GM18951 (cell line): ENCODE measurements around the gene PRR5.

Experiments used
- POLR2A ChIP-seq: IDR thresholded peaks from 4 replicates; pipeline ENCODE4 v1.6.1; 2011; ENCODE audit warnings: mild to moderate bottlenecking; ENCODE audit not compliant: insufficient read length, insufficient read depth; ENCODE audit errors: extremely low read depth
- in situ Hi-C: fragments of 300-500 bp; cut with MboI; formaldehyde crosslinking; loops from one replicate; pipeline ENCODE4 v1.12.0; 2022; ENCODE audit warnings: low sequenced_read_pairs, mixed read lengths, inconsistent platforms; ENCODE audit not compliant: unreplicated experiment

The PRR5 gene

DNA sequence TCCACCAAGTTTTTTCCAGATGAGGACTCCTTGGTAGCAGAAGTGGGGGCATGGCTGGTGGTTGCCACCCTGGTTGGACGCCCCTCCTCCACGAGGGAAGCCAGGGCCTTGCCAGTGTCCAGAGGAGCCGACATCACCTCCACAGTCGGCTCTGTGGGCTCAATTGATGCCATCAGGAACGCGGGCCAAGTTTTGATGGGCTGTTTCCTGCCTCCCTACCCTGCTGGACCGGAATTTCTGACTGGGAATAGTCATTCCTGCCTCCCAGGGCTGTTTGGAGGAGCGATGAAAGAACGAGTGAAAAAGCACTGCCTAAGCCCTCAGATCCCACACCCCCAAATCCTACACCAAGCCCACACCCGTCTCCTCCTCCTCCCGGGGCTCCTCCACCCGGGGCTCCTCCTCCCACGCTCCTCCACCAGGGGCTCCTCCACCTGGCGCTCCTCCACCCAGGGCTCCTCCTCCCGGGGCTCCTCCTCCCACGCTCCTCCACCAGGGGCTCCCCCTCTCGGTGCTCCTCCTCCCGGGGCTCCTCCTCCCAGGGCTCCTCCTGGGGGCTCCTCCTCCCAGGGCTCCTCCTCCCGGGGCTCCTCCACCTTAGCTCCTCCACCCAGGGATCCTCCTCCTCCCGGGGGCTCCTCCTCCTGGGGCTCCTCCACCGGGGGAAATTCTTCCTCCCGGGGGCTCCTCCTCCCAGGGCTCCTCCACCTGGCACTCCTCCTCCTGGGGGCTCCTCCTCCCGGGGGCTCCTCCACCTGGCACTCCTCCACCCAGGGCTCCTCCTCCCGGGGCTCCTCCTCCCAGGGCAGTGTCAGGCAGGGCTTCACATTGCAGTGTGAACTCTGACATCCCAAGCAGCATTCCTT is 10.0 kb upstream of the PRR5 start:
- no peak for TF ChIP-seq POLR2A

GRCh38 chr22:44692662-44693007 is 9.4 kb upstream of the PRR5 start:
- TF ChIP-seq POLR2A: no peak
- in situ Hi-C loops: no loop called here

More for the DNA sequence above, 10.0 kb upstream of the PRR5 start:
- in situ Hi-C loops: no loop called here

DNA sequence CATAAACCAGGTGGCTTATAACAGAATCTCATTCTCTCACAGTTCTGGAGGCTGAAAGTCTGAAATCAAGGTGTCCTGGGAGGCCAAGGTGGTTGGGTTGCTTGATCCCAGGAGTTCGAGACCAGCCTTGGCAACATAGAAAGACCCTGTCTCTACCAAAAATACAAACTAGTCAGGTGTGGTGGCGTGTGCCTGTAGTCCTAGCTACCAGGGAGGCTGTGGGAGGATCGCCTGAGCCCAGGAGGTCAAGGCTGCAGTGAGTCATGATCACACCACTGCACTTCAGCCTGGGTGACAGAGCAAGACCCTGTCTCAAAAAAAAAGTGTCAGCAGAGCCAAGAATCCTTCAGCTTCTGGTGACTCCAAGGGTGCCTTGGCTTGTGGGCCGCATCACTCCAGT is 8.9 kb upstream of the PRR5 start:
- TF ChIP-seq POLR2A: no peak
- in situ Hi-C loops: no loop called here

DNA sequence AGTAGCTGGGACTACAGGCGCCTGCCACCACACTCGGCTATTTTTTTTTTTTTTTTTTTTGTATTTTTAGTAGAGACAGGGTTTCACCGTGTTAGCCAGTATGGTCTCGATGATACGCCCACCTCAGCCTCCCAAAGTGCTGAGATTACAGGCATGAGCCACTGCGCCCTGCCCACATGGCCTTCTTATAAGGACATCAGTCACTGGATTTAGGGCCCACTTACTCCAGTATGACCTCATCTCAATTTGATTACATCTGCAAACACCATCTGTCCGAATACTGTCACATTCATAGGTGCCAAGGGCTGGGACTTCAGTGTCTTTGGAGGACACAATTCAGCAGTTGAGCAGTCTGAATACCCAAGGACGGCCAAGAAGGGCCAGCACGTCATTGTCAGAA is 8.2 kb upstream of the PRR5 start:
- in situ Hi-C loops: no loop called here
- TF ChIP-seq POLR2A: no peak

GRCh38 chr22:44697423-44698141 is 4.4 kb upstream of the PRR5 start:
- in situ Hi-C loops: loop anchor here (5.0 kb wide), 1 partner anchor 45 kb away; no protein-coding TSS in a partner anchor
- TF ChIP-seq POLR2A: no peak

- in situ Hi-C loops: loop anchor here (5.0 kb wide), 1 partner anchor 44 kb away; no protein-coding TSS in a partner anchor
- no peak for TF ChIP-seq POLR2A
Observed at GRCh38 chr22:44698531-44699421, 3.2 kb upstream of the PRR5 start.

DNA sequence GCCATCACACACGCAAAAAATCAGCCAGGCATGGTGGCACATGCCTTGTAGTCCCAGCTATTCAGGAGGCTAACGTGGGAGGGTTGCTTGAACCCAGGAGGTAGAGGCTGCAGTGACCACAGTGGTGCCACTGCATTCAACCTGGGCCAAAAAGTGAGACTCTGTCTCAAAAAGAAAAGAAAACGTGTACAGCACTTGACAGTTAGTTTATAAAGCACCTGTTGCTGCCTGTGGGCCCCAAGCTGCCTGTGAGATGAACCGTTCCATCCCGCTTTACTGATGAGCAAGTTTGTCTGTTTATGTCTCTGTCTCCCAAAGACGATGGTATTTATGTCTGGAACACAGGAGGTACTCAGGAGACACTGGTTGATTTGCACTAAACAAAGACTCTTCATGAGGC is 1.5 kb upstream of the PRR5 start:
- no peak for TF ChIP-seq POLR2A
- in situ Hi-C loops: no loop called here

- in situ Hi-C loops: no loop called here
- no peak for TF ChIP-seq POLR2A
Observed at GRCh38 chr22:44701187-44701790, 715 bp upstream of the PRR5 start.

- TF ChIP-seq POLR2A: no peak
- in situ Hi-C loops: no loop called here
Observed at GRCh38 chr22:44702479-44703198, 635 bp downstream of the PRR5 start.

- in situ Hi-C loops: no loop called here
- no peak for TF ChIP-seq POLR2A
Observed at GRCh38 chr22:44703255-44703870, 1.4 kb downstream of the PRR5 start.

DNA sequence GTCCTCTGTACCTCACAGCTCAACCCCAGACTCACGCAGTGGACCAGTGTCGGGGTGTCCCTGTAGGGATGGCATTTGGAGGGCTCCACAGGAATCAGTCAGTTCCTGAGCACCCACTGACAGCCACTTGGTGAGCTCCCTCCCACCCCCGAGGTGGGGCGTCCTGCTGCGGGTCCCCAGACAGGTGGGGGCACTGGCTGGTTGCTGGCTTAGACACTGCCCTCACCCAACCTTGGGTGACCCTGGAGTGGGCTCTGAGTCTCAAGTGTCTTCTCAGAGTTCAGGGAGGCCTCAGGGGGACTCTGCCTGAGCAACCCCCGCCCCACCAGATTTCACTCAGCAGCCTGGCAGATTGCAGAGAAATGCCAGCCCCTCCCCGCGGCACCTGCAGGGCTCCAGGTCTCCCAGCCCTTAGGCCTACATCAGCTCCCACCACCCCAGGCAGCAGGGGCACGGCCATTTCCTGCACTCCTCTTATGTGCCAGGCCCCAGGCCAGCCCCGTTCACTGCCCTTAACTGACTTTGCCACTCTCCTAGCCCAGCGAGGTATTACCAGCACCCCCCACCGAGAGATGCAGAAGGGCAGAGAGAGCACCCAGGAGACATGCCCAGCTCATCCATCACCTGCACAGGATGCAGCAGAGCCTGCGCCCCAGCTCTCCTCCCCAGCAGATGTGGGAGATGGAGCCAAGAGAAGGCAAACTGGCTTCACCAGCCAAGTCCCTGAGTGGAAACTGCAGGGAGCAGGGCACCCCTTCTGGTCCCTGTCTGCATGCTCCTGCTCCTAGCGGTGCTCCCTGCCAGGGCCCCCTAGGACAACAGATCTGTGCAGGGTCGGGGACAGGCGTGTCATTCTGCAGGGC is 2.4 kb downstream of the PRR5 start:
- in situ Hi-C loops: no loop called here

More for the DNA sequence above, 2.4 kb downstream of the PRR5 start:
- no peak for TF ChIP-seq POLR2A
